GM19328 (cell line): Measurements from ENCODE around the gene ADORA1.

Experiments used
- ATAC-seq: cut with Tn5 transposase; IDR thresholded peaks from one replicate; pipeline ENCODE4 v1.9.1; 2021; ENCODE audit warnings: mild to moderate bottlenecking, moderate library complexity; ENCODE audit not compliant: unreplicated experiment

The ADORA1 gene

GRCh38 chr1:203156280-203156679 lies 28.8 kb downstream of the ADORA1 start:
- no peak for ATAC-seq

- ATAC-seq: no peak
These were observed 30.9 kb downstream of the ADORA1 start for GRCh38 chr1:203158423-203158822.

GRCh38 chr1:203158960-203159665 lies 31.6 kb downstream of the ADORA1 start:
- ATAC-seq: no peak

GRCh38 chr1:203159844-203160243 lies 32.3 kb downstream of the ADORA1 start:
- ATAC-seq: no peak

- ATAC-seq: no peak
These were observed 33.6 kb downstream of the ADORA1 start for GRCh38 chr1:203161175-203161574.

- no peak for ATAC-seq
These were observed 34.2 kb downstream of the ADORA1 start for GRCh38 chr1:203161703-203162102.

- no peak for ATAC-seq
These were observed 34.9 kb downstream of the ADORA1 start for GRCh38 chr1:203162403-203162802.

- no peak for ATAC-seq
These were observed 36.5 kb downstream of the ADORA1 start for GRCh38 chr1:203163891-203164635.

- ATAC-seq: no peak
These were observed 37.7 kb downstream of the ADORA1 start for GRCh38 chr1:203165101-203165799.

GRCh38 chr1:203165800-203166161 lies 38.3 kb downstream of the ADORA1 start:
- ATAC-seq: no peak

GRCh38 chr1:203166192-203166940 lies 38.8 kb downstream of the ADORA1 start:
- ATAC-seq: no peak

- no peak for ATAC-seq
These were observed 39.7 kb downstream of the ADORA1 start for GRCh38 chr1:203167026-203167912.

- ATAC-seq: no peak
These were observed 40.3 kb downstream of the ADORA1 start for GRCh38 chr1:203167913-203168200.

GRCh38 chr1:203168256-203168786 lies 40.8 kb downstream of the ADORA1 start:
- ATAC-seq: no peak

- ATAC-seq: no peak
These were observed 41.5 kb downstream of the ADORA1 start for GRCh38 chr1:203168991-203169390.

- ATAC-seq: no peak
These were observed 42.4 kb downstream of the ADORA1 start for GRCh38 chr1:203169770-203170520.

- no peak for ATAC-seq
These were observed 43.3 kb downstream of the ADORA1 start for GRCh38 chr1:203170625-203171330.

GRCh38 chr1:203171341-203172183 lies 44.0 kb downstream of the ADORA1 start:
- ATAC-seq: no peak
